Measurements from ENCODE around the gene LST1.
A peak's percentile ranks its signal among the peaks of the same experiment; 100 is the strongest.

LST1 gene

GRCh38 chr6:31586008-31586407 lies at the start of gene LST1:
LST1 (plus strand) TSS chr6:31586277; CDS start chr6:31587300, 1,023 bp downstream.
- peak in 1 of 2 donors; percentile 29 for DNase-seq

DNA sequence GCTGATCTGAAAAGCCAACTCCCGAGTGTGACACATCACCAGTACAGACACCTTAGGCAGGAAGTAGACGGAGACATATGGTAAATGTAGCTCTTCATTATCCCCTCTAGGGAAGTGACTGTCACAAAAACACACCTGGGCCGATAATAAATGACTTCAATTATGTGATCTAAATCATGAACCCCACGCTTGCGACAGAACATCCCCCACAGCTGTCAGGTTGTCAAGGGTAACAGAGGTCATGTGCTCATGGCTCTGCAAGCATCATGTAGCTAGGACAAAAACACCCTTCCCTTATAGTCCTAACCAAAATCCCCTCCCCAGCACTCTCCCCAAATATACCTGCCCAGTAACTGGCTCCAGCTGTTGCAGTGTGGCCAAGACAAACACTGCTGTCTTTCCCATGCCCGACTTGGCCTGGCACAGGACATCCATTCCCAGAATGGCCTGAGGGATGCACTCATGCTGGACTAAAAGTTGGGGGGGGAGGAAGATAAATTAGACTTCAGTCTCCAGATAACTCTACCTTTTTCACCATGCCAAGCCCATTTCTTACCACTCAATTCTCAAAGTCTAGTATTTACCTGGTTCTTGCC lies 47.2 kb upstream of the LST1 start:
- peak in 1 of 2 donors; percentile 43 for DNase-seq

GRCh38 chr6:31540640-31541039 lies 45.4 kb upstream of the LST1 start:
- no peak for DNase-seq

DNA sequence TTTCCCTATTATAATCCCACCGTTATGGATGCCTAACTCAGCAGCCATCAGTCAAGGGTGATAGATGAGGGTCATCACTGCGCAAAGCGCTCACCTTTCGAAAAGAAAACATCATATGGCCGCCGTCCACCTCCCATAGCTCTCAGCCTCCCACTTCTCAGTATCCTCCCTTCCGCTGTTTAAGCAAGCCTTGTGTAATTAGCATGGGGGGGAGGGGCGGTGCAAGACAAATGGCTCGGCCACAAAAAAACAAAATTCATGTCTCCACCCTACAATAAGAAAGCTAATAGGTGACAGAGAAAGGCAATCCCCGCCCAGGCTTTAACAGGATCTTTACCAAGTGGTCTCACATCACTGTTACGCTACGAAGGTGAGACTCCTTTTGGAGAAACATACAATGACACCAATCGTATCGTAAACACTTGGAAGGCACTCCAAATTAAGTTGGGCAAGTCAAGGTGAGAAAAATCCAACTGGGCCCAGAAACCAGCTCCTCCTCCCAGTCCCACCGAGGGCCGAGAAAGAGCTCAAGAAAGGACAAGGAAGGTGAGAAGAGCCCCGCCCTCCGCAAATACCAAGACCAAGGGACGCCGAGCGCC lies 44.9 kb upstream of the LST1 start:
- DNase-seq, result peak; percentile 75 to 85

DNA sequence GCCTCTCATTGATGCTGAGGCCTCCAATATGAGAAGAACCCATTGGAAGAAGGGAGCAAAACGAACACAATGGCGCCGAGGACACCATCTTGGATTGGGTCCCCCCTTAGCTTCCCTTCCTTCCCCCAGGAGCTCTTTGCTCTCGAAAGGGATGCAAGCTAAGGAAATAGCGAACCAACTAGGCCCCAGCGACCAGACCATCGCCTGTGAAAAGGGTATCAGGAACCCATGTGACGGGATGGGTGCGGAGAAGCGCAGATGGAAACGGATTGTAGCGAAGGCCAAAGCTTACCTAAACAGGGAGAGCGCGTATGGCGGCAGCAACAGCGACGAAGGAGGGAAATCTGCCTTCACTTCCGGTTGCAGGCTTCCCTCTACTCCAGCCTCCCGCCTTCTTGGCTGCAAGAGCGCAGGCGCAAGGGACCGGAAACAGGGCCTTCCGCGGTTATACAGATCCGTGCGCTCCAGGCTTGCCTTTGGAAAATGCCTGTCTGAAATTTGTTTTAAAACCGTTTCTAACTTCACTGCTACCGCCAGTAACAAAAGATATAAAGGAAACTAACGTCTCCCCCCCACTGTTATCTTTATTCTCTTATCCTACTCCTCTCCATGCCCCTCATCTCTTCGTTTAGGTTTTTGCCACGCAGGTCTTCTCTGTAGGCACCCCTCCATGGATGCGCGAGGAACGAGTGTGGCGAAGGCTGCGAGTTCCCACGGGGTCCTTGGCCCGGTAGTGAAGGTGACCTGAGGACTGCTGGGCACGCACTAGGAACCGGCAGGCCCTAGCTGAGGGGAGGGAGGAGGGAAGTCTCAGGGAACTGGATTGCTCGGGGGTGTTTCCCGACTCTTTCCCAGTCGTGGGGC lies 44.2 kb upstream of the LST1 start, which contains the start of gene DDX39B:
Gene DDX39B, minus strand, starts transcription at position 346 of the 864 bp plus-strand sequence. CDS start 1,471 bp downstream, outside the sequence.
- peak; percentile 96 for DNase-seq

DNA sequence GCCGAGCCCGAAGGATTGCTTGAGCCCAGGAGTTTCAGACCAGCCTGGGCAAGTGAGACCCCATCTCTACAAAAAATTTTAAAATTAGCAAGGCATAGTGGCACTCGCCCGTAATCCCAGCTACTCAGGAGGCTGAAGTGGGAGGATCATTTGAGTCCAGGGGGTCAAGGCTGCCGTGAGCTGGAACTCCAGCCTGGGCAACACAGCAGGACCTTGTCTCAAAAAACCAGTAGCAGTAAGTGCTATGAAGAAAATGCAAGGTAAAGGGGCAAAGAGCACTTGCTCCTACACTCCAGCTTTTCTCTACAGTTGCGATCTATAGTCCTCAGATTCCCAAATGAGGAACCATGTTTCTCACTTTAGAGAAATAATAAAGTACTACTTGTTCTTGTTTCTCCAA lies 42.4 kb upstream of the LST1 start:
- DNase-seq, result no peak

DNA sequence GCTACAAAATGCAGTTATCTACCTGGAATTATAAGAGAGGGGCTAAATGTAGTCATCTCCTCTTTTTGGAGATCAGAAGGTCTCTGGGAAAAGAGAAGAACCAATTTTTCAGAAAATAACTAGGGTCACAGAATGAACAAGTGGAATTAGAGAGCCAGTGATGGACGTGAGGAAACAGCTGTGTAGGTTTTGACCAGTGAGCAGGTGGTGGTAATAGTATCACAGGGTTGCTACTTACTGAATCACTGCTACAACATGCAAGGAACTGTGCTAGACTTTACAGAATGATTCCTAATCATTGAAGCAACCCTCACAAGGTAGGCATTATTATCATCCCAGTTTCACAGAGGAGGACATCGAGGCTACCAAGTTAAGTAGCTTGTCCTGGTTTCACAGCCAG lies 41.4 kb upstream of the LST1 start:
- no peak for DNase-seq

- no peak for DNase-seq
Measured at GRCh38 chr6:31545291-31545690, 40.8 kb upstream of the LST1 start.

DNA sequence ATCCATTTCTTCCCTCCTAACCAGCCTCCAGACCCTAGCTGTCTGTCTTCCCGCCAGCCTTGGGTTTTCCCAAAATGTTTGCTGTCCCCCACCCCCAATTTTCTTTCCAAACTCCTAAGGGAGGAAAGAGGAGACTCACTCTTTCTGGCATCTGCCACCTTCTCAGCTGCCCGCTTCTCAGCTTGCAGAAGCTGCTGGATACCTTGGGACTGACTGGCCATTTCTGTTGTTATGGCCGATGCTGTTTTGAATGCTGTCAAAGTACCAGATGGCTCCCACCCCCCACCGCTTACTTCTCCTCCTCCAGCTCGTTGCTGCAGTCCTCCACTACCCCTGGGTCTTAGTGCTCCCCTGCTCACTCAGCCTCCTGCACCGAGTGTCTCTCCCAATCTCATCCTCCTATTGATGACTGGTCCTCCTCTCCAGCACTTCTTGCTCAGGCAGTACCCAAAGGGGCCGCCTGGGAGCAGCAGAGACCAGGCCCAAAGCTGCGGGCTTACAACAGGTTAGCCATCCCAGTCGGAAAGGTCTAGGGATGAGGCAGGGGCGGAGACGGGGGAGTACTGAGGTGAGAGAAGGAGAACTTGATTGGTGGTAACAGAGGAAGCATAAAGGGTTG lies 39.6 kb upstream of the LST1 start, which contains the start of gene ATP6V1G2:
Gene ATP6V1G2, minus strand, starts transcription at position 270 of the 619 bp plus-strand sequence. Its CDS starts 49 bp downstream, at position 221.
- peak; percentile 87 to 89 for DNase-seq

DNA sequence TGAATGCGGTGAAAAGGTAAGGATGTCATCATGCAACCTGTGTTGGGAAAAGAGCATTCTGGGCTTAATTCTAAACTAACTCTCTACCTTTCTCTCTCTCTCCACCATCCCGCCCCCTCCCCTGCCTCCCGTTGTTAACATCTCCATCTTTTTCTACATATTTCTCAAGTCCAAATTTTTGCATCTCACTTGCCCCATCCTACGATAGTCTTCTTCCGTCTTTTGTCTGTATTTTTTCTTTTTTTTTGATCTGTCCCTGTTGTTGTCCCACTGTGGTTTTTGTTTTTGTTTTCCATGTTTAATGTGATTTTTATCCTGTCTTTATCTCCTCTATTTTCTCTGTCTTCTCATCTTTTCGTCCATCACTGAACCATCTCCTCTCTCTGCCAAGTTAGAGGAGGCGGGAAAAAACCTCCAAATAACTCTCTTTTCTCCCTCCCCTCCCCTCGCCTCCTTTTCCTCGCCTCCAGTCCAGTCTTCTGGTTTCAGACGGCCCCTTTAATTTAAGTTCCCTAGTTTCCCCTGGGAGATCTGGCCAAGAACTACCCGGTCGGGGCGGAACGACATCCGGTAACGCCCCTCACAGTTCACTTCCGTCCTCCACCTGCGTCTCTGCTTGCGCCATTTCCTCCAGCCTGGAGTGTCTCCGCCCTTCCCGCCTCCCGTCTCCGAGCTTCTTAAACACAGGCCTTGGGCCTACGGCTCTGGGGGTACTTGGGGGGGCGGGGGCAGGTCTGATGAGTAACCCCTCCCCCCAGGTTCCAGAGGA lies 38.9 kb upstream of the LST1 start, which contains the start of gene NFKBIL1:
Gene NFKBIL1, plus strand, starts transcription at position 651 of the 769 bp plus-strand sequence. Its CDS starts 87 bp downstream, at position 738.
- peak; percentile 94 to 95 for DNase-seq

DNA sequence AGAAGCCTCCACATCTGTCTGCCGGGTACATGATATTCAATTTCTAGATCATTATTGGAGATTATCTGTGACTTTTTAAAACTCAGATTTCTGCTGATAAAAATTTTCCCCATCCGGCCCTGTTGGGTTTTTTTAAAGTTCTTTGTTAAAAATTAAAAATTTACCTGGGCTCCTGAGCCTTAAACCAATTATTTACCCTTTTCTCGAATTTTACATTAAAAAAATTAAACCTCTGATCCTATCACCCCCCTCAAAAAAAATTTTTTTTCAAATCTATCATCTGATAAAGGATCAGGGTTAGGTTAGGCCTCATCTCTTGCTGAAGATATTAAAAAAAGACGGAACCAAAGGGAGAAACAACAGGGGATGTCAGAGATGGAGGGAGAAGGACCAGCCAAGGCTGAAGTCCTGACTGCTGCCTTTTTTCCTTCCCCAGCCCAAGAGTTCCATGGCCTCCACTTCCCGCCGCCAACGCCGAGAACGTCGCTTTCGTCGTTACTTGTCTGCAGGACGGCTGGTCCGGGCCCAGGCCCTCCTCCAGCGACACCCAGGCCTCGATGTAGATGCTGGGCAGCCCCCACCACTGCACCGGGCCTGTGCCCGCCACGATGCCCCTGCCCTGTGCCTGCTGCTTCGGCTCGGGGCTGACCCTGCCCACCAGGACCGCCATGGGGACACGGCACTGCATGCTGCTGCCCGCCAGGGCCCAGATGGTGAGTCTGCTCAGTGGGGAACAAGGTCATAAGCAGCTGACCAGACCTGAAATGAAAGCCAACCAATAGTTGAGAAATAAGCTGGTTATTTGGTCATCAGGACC lies 38.1 kb upstream of the LST1 start:
- DNase-seq, result no peak

DNA sequence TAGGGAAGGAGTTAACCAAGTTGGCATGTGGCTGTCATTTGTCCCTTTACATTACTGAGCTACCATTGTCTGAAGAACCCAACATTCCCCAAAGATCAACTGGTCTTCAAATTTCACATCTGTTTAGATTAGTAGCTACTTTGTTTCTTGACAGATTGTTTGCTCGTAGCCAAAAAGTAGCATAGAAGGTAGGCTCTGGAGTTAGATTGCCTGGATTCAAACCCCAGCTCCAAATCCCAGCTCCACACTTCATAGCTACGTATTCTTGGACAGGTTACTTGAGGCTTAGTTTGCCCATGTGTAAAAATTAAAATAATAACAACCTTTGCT lies 37.6 kb upstream of the LST1 start:
- DNase-seq, result no peak

GRCh38 chr6:31551371-31551770 lies 34.7 kb upstream of the LST1 start:
- DNase-seq, result peak; percentile 80

DNA sequence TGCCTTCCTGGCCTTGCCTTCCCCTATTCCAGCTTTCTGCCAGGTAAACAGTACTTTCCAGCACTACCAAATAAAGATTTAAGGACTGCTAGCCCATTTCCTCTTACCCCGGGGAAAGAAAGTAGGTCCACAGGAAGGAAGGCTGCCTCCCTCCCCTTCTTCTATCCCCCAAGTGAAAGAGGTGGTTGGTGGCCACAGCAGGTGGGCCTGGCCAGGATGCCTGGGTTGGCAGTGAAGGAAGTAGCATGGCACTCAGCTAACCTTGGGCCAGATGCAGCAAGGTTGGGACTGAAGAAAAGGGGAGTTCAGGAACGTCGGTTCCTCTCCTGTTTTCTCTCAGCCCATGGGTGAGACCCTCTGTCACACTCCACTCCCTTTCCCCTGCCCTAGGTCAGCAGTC lies 29.8 kb upstream of the LST1 start:
- no peak for DNase-seq

- no peak for DNase-seq
Measured at GRCh38 chr6:31557443-31558317, 28.4 kb upstream of the LST1 start.

DNA sequence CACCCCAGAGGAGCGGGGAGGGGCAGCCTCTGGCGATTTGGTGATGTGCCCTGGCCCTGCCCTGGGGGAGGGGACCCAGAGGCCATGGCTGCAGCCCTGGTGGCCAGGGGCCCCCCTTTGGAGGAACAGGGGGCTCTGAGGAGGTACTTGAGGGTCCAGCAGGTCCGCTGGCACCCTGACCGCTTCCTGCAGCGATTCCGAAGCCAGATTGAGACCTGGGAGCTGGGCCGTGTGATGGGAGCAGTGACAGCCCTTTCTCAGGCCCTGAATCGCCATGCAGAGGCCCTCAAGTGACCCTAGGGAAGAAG lies 27.8 kb upstream of the LST1 start:
- DNase-seq, result no peak

DNA sequence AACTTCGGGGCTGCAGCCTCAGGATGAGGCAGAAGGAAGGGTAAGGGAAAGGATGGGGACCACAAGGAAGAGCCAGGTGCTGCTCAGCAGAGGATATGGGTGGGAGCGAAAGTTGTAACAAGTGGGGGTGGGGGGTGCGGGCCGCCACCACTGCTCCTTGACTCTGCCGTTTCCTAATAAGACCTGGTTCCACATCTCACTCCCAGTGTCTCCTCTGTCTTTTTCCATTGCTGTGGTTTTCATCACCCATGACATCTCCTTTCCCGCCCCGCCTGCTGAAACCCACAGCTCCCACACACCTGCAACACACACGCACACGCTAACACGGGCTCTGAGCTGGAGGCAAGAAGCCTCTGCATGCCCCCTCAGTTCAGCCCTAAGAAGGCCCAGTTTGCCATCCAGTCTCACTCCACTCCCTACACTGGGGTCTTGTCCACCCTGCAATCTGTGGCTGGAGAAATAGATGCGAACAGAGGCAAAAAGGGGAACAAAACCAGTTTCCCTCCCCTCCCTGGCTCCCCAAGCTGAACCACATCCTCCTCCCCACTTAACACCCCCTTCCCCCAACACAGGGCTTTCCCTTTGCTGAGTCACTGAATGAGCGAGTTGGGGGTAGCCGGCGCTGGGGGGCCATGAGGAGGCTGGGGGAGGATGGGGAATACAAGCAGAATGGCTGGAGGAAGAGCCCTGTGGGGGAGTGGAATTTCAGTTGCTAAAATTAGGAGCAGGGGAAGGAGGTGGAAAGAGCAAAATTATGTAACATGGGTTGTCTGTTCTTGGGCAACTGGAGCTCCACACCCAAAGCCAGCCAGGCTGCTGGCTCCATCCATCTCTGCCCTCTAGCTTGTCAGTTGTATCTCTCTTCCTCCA lies 27.2 kb upstream of the LST1 start:
- peak; percentile 73 to 81 for DNase-seq

DNA sequence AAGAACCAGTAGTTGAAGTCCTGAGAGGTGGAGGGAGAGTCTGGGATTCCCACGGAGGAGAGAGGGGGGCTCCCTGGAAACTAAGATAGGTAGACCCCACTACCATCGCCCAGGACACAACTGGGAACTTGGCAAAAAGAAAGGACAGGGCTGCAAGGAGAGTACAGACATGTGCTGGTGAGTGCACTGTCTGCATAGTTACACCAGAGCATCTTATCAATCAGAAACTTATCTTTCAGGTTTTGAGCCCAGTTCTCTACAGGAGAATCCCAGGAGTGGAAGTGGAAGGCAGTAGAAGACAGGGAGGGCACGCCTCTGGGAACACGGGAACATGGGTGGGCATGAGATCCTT lies 26.5 kb upstream of the LST1 start:
- DNase-seq, result no peak

DNA sequence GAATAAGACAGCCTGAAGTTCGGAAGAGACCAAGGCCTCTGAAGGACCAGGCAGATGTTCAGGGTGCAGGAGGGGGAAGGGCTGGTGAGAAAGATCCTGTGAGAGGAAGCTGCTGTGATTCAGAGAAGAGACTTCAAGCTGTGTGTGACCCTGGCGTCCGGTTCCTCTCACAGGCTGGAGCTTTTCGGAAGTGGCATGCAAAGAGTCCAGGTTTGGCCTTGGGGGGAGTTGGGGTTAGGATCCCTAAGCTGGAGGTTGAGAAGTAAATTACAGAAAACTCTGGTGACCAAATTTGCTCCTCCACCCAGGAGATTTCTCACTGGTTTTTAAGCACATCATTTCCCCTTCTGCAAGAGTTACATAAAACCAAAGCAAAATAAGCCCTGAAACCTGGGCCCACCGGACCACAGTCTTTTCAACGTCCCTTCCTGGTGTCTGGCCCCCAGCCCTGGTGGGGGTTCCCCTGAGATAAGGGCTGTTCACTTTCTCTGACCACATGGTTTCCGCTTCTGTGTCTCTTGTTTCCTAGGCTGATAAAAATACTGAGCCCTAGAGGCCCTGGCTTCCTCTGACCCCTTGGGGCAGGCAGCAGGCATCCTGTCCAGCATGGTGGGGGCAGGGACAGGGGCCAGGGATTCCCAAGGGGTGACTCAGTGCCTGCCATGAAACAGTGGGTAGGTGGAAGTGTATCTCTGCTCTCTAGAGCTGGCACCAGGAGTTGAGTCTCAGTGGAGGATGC lies 25.9 kb upstream of the LST1 start:
- DNase-seq, result peak; percentile 64 to 77
